HEK293T (cell line): ENCODE measurements around the gene ALOX5.

Experiments used
- BHLHE40 ChIP-seq: fragments of 450-650 bp; IDR thresholded peaks from 2 replicates; pipeline ENCODE4 v1.6.1; 2016; ENCODE audit warnings: mild to moderate bottlenecking, moderate library complexity, borderline replicate concordance
- FOXK2 ChIP-seq: fragments of 450-650 bp; IDR thresholded peaks from 2 replicates; pipeline ENCODE4 v1.6.1; 2016; ENCODE audit warnings: mild to moderate bottlenecking
- FOXM1 ChIP-seq: fragments of 450-650 bp; IDR thresholded peaks from 2 replicates; pipeline ENCODE4 v1.6.1; 2017; ENCODE audit warnings: mild to moderate bottlenecking, borderline replicate concordance
- L3MBTL2 ChIP-seq: fragments of 450-650 bp; conservative IDR thresholded peaks from 2 replicates; pipeline ENCODE4 v1.6.1; 2016; ENCODE audit warnings: mild to moderate bottlenecking
- SP1 ChIP-seq: fragments of 450-650 bp; IDR thresholded peaks from 2 replicates; pipeline ENCODE4 v1.6.1; 2017
- SUZ12 ChIP-seq: fragments of 450-650 bp; IDR thresholded peaks from 2 replicates; pipeline ENCODE4 v1.6.1; 2016; ENCODE audit warnings: mild to moderate bottlenecking
- TARDBP ChIP-seq: fragments of 450-650 bp; IDR thresholded peaks from 2 replicates; pipeline ENCODE4 v1.6.1; 2016
- ZNF384 ChIP-seq: fragments of 450-650 bp; IDR thresholded peaks from 2 replicates; pipeline ENCODE4 v1.6.1; 2016

- TF ChIP-seq SP1: no peak
- no peak for TF ChIP-seq FOXK2
- TF ChIP-seq FOXM1: no peak
- no peak for TF ChIP-seq L3MBTL2
- TF ChIP-seq SUZ12: no peak
- TF ChIP-seq TARDBP: no peak
- no peak for TF ChIP-seq ZNF384
- no peak for TF ChIP-seq BHLHE40
These were observed 64.6 kb downstream of the ALOX5 start for GRCh38 chr10:45438466-45439090.
